ENCODE data around the gene LRRC25.

DNA sequence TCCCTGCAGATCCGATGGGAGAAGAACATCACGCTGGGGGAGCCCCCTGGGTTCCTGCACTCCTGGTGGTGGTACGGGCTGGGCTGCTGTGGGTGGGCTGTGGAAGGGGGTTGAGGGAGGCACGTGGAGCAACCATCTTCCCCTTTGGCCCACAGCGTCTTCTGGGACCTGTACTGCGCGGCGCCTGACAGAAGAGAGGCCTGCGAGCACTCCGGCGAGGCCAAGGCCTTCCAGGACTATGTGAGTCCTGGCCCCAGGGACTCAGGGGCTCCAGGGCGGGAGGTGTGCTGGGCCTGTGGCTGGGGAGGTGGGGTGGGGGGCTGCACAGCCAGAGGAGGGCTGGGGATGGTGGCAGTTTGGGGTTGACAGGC, 30.3 kb upstream of the LRRC25 start:
- TF ChIP-seq, protein P1, sequence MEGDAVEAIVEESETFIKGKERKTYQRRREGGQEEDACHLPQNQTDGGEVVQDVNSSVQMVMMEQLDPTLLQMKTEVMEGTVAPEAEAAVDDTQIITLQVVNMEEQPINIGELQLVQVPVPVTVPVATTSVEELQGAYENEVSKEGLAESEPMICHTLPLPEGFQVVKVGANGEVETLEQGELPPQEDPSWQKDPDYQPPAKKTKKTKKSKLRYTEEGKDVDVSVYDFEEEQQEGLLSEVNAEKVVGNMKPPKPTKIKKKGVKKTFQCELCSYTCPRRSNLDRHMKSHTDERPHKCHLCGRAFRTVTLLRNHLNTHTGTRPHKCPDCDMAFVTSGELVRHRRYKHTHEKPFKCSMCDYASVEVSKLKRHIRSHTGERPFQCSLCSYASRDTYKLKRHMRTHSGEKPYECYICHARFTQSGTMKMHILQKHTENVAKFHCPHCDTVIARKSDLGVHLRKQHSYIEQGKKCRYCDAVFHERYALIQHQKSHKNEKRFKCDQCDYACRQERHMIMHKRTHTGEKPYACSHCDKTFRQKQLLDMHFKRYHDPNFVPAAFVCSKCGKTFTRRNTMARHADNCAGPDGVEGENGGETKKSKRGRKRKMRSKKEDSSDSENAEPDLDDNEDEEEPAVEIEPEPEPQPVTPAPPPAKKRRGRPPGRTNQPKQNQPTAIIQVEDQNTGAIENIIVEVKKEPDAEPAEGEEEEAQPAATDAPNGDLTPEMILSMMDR (IDR thresholded peaks at IDR 0.05; ENCODE audit: extremely low read depth in 1 of 2, insufficient read depth in 1 of 2, low read depth in 1 of 2, low read length in 2 of 2): no peak
- TF ChIP-seq EZH2 (IDR thresholded peaks at IDR 0.05; ENCODE audit: borderline replicate concordance, low read depth, low read length, severe bottlenecking) (no peak), POLR2AphosphoS5 (IDR thresholded peaks at IDR 0.05; ENCODE audit: insufficient read depth, low read depth, low read length) (no peak), POLR2A (IDR thresholded peaks at IDR 0.05; ENCODE audit: low read depth, low read length) (no peak), MYC (IDR thresholded peaks at IDR 0.05; ENCODE audit: low read depth, low read length) (no peak)

All from endothelial cell of umbilical vein (primary cell).